Urothelium cell line (cell line): Measurements from ENCODE around the gene OPCML.

Experiments used
- DNase-seq: peaks from one replicate; pipeline ENCODE4 v3.0.0; 2011; ENCODE audit warnings: low spot score, mixed read lengths
- FAIRE-seq: peaks from 2 replicates; lab custom pipeline; 2011; peaks lifted over from hg19 to GRCh38; lab: Jason Lieb, UNC

Gene OPCML

DNA sequence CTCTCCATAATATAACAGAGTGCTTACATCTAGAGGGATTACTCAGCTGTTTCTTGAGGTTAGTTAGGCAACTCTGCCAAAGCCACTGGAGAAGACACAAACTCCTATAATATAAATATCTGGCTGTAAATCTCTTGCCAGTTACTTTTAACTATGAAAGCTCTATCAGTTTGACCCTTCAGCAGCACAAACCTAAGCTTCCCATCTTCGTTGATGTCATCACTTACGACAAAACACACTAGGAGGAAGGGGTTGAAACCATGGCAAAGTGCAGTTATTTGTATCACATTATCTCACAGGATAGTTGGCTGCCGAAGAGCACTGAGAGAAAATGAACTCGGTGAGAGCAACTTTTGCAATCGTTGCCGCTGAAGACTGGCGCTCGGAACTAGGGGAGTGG, 922.1 kb downstream of the OPCML start:
- DNase-seq, result no peak
- no peak for FAIRE-seq

DNA sequence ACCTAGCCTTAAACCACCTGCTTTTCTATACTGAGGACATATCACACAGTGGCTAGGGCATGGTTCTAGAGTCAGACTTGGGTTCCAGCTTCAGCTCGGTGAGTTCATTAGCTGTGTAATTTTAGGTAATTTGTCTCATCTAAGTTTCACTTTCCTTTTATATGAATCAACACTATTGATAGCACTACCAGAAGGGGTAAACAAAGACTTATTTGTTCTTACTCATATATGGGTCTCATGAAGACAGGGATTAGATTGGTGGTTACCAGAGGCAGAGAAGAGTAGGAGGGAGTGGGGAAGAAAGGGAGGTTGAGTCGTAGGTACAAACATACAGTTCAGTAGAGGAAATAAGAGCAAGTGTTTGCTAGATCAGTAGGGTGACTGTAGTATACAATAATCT, 924.7 kb downstream of the OPCML start:
- FAIRE-seq (no peak), DNase-seq (no peak)

- DNase-seq (no peak), FAIRE-seq (no peak)
Observed at GRCh38 chr11:132605825-132606570, 926.3 kb downstream of the OPCML start.

DNA sequence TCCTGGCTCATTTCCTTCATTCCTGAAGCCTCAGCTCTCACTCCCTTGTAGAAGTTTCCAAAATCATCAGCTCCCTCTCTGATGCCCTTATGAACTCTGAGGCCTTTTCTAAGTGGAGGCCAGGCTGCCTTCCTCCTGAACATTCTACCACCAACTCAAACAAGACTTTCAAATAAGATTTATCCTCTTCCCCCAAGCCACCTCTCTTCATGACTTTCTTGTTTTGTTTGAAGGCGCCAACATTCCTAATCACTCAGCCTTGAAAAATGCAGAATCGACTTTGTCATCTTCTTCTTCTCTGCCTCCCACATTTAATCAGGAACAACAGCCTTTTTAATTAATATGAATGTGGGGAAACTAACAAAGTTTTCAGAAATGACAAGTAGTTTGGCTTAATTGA, 927.9 kb downstream of the OPCML start:
- FAIRE-seq (no peak), DNase-seq (peak; percentile 4)

DNA sequence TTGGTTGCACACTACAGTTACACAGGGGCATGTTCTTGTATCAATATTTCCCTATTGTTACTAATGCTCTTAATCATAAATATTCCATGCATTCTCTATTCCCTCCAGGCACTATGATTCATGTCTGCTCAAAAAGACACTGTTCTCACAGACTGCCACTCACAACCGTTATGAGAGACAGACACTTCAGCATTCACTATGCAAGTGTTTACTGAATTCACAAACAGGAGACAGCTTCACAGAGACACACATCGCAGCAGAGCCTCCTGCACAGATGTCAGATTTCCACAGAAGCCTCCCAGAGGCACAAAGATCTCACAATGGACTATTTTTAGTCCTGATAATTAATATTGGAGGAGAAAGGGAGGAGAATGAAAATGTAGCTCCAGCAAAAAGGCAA, 930.4 kb downstream of the OPCML start:
- DNase-seq (no peak), FAIRE-seq (no peak)

- no peak for DNase-seq
- FAIRE-seq, result no peak
Observed at GRCh38 chr11:132595711-132596134, 936.6 kb downstream of the OPCML start.

DNA sequence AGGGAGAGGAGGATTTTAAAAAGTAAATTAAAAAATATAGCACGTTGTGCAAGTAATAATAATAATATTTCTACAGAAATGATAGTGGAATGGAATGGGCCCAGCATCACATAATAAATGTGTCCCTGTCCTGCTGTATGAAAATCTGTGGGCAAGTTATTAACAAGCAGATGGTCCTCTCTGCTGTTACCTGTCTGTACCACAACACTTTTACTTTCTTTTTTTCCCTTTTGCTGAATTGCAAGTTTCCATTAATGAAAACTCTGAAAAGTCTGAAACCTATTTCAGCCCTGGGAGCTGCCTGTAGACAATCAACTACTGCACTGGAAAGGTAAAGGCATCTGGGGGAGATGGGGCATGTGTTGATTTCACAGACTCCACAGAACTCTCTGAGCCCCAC, 937.1 kb downstream of the OPCML start:
- DNase-seq, result no peak
- no peak for FAIRE-seq

DNA sequence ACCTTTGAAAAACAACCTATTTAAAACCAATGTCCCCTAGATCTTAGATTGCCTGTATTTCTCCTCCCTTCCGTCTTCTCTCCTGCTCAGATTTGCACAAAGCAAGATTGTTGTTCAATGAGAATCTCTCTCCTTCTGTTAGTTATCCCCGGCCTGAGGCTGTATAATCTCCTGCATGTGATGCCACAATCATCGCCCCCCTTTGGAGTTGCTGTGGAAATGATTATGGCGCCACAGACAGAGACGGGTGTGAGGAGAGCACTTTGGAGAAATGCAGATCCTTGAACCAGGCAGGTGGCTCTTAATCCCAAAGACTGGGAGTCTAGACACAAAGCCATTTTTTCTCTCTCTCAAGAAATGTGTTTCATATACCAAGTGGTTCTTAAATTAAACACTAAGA, 941.3 kb downstream of the OPCML start:
- DNase-seq (no peak), FAIRE-seq (no peak)

DNA sequence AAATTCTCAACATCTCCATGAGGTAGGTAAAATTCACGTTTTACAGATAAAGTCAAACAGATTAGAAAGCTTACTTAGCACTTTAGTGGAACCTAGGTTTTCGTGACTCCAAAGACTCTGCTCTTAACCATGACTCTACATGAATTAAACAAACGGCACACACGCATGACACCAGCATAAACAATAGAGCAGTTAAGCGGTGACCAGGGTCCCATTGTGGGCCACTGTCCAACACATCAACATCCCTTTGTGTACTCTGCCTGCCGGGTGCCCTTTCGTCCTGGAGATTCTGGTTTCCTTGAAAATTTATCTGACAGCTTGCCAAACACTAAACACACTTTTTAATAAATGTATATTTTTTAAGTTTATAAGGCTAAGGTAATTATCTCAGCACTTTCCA, 941.7 kb downstream of the OPCML start:
- FAIRE-seq, result no peak

GRCh38 chr11:132589791-132590190, 942.5 kb downstream of the OPCML start:
- DNase-seq (no peak), FAIRE-seq (no peak)

More for the DNA sequence above, 941.7 kb downstream of the OPCML start:
- no peak for DNase-seq

DNA sequence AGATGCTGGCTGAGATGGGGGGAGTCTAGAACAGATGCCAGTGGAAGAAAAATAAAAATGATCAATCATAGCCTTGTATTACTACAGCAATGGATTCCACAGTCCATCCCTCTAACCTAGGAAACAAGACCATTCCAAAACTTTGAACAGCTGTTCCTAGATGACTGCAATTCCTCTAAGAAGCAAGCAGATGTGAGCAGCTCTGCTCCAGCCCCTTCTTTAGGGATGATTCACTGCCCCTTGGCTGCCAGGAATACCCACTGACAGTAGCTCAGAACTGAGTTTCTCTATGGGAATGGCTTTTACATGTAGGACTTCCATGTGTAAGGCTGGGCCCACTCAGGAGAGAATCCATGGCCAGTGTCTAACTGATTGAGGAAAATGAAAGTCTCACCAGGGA, 943.9 kb downstream of the OPCML start:
- DNase-seq (no peak), FAIRE-seq (no peak)

- FAIRE-seq, result no peak
- DNase-seq, result no peak
Observed at GRCh38 chr11:132587716-132588115, 944.6 kb downstream of the OPCML start.

DNA sequence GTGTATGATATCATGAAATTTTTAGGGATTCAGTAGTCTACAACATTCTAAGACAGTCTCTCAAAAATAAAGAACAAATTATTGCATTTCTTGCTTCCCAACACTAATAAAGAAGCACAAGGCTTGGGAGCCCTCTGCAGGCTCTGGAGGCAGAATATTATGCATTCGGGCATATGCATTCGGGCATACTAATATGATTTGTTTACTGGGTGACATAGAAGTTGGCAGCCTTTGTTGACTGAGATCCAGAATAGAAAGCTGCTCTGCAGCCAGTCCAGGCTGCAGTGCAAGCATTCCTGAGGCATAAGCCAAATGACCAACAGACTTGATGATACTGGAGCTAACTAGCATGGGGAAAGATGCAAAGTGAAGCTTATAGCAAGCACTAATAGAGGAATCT, 945.5 kb downstream of the OPCML start:
- no peak for FAIRE-seq
- no peak for DNase-seq

GRCh38 chr11:132579634-132580327, 952.5 kb downstream of the OPCML start:
- DNase-seq (no peak), FAIRE-seq (no peak)

GRCh38 chr11:132579136-132579535, 953.2 kb downstream of the OPCML start:
- no peak for DNase-seq
- FAIRE-seq, result no peak

- no peak for FAIRE-seq
Observed at GRCh38 chr11:132578580-132578979, 953.7 kb downstream of the OPCML start.

GRCh38 chr11:132576706-132577105, 955.6 kb downstream of the OPCML start:
- DNase-seq (peak; percentile 73), FAIRE-seq (no peak)

More at GRCh38 chr11:132578580-132578979, 953.7 kb downstream of the OPCML start:
- DNase-seq, result no peak

DNA sequence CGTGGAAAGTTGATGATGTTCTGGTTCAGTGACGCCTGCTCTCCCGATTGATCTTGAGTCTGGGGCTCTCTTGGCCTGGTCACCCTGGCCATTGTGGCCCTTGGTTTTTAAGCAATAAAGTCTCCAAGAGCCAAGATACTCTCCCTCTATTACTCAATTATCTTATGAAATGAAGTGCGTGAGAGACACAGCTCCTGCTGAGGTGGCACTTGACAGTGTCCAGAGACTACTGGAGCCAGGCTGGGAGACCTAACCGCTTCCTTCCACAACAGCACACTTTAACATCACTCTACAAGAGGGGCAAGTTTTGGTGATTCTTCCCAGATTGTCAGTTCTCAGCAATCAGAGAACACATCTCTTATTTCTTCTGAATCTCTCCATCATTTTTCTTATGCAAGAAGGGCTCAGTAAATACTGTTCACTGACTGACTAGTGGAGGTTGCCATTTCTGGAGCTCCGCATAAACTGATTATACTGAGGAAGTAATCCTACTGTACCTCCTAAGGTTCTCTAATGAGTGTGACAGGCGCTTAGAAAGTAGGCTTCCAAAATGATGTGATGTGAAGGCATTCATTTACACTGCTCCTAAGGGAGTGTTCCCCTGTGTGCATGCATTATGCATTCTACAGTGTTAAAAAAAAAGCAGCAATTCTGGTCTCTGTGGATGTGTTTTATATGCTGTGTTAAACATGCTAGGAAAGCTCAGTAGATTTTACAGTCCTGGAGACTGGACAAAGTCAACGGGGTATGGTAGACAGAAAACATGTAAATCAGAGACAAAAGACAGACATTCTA, 968.0 kb downstream of the OPCML start:
- FAIRE-seq (no peak), DNase-seq (no peak)

DNA sequence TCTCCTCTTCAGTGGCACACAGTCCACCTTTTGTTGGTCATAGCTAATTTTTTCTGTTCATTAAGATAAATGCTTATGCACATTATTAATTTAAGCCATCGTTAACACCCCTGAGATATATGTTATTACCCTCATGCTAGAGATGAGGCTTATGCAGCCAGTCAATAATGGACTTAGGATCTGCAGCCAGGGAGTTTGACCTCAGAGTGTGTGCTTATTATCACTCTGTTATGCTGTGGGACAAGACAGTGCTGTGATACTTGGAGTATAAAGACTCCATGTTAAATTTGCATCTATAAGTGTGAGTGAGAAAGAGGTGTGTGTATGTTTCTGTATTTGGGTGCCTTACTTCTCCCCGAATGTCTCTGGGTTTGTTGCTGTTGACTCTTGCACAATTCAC, 969.3 kb downstream of the OPCML start:
- FAIRE-seq (no peak), DNase-seq (no peak)

- DNase-seq (no peak), FAIRE-seq (no peak)
Observed at GRCh38 chr11:132561937-132562336, 970.4 kb downstream of the OPCML start.

GRCh38 chr11:132559331-132560036, 972.8 kb downstream of the OPCML start:
- no peak for DNase-seq
- FAIRE-seq, result no peak
